Measurements from ENCODE around the gene EPN1.

DNA sequence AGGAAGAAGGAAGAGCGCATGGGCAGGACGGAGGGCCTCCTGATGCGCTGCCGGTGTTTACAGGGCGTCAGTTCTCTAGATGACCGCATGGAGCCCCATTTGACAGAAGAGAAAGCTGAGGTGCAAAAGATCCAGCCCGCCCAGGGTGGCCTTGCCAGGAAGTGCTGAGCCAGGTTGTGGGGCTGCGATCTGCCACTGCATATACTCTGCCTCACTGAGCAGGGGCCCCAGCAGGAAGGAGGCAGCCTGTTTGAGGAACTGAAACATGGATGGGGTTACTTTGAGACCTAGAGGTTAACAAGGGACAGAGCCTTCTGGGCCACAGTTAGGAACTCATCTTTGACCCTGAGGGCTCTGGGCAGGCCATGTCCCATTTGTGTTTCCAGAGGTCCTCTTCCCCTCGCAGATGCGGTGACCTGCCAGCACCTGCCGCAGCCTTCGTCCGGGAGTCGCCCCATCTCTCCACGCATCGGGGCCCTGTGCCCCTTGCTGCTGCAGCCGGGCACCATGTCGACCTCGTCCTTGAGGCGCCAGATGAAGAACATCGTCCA lies 3.2 kb downstream of the EPN1 start:
- TF ChIP-seq NRF1 (IDR thresholded peaks at IDR 0.05; ENCODE audit: low read depth, low read length) (no peak), EZH2phosphoT487 (IDR thresholded peaks at IDR 0.05; ENCODE audit: borderline replicate concordance, low read depth) (no peak), JUND (IDR thresholded peaks at IDR 0.05) (no peak), TAF1 (IDR thresholded peaks at IDR 0.05; ENCODE audit: borderline replicate concordance, low read depth, low read length) (no peak), SIN3A (IDR thresholded peaks at IDR 0.05; ENCODE audit: borderline replicate concordance, low read depth, low read length) (no peak), EP300 (IDR thresholded peaks at IDR 0.05; ENCODE audit: borderline replicate concordance in 1 of 2, low read depth in 1 of 2, low read length in 1 of 2) (no peak), POLR2AphosphoS5 (IDR thresholded peaks at IDR 0.05; ENCODE audit: low read depth, low read length) (no peak), MEF2A (IDR thresholded peaks at IDR 0.05; ENCODE audit: borderline replicate concordance, low read depth) (no peak), MXI1 (IDR thresholded peaks at IDR 0.05; ENCODE audit: low read depth, low read length) (no peak), NFIC (IDR thresholded peaks at IDR 0.05; ENCODE audit: borderline replicate concordance) (no peak), GABPA (IDR thresholded peaks at IDR 0.05; ENCODE audit: low read depth) (no peak), RAD21 (IDR thresholded peaks at IDR 0.05; ENCODE audit: low read length) (no peak)
- TF ChIP-seq, protein P1, sequence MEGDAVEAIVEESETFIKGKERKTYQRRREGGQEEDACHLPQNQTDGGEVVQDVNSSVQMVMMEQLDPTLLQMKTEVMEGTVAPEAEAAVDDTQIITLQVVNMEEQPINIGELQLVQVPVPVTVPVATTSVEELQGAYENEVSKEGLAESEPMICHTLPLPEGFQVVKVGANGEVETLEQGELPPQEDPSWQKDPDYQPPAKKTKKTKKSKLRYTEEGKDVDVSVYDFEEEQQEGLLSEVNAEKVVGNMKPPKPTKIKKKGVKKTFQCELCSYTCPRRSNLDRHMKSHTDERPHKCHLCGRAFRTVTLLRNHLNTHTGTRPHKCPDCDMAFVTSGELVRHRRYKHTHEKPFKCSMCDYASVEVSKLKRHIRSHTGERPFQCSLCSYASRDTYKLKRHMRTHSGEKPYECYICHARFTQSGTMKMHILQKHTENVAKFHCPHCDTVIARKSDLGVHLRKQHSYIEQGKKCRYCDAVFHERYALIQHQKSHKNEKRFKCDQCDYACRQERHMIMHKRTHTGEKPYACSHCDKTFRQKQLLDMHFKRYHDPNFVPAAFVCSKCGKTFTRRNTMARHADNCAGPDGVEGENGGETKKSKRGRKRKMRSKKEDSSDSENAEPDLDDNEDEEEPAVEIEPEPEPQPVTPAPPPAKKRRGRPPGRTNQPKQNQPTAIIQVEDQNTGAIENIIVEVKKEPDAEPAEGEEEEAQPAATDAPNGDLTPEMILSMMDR (IDR thresholded peaks at IDR 0.05): no peak

All from SK-N-SH (cell line).